AML-193 (cell line): Measurements from ENCODE around the gene INSRR.

Source experiments
- DNase-seq, 2 experiments: peaks; one replicate each; lab custom pipeline; 2025; lab: John Stamatoyannopoulos, UW

Gene INSRR

DNA sequence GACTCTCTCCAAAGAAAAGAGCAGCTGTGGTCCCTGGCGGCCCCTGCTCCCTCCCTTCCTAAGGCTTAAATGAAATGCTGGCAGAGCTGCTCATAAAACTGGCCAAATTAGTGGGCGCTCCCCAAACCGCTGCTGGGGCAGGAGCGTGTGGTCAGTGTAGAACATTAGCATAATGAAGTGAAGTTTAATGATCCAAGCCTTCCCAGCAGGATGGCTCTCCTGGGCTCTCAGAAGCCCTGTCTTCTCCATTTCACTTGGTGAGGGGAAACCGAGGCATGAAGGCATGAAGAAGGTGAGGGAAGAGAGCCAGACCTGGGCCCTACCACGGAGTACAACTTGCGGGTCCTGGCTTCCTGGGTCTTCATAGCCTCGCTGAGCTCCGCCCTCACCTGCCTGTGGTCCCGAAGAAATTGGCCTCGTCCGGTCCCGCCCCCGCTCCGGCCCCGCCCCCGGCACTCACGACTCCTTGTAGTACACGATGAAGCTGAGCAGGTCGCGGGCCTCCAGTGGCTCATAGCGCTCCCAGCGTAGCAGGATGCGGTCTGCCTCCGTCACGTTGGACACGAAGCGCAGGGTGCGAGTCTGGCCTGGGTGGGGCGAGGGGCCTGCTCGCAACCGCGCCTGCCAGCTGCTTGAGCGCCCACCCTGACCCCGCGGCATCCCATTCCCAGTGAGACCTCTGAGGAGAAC lies 10.3 kb downstream of the INSRR start:
- no peak for DNase-seq

DNA sequence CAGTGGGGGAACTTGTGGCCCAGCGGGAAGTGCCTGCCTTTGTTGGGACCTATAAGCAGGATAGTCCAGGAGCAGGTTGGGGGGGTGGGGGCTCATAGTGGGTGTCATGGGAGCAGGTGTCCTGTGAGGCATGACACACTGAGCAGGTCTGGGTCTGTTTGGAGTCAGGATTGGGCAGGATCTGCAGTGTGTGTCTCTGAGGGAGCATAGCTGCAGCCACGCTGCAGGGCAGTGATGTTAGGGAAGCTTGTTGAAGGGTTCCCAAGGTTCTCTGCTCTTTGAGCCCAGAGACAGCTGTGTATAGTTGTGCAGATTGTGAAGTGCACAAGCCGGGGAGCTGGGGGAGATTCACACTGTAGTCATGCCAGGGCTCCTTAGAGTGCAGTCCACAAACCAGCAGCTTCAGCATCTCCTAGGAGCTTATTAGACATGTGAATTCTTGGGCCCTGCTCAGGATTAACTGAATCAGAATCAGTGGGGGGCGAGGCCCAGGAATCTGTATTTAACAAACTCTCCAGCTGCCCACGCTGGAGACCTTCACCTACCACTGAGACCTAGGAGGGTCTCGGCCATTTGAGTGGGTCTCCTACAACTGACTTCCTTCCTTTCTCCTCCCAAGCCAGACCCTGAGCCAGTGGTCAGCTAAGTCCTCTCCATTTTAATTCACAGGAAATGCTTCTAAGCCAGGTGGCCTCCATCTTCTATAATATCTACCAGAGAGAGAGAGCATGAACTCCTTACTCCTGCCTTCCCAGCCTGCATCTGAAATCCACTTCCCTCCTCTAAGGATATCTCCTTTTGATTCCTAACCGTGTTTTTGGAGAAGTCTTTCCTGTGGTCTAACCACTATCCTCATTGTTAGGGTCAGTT lies 11.1 kb downstream of the INSRR start:
- no peak for DNase-seq

DNA sequence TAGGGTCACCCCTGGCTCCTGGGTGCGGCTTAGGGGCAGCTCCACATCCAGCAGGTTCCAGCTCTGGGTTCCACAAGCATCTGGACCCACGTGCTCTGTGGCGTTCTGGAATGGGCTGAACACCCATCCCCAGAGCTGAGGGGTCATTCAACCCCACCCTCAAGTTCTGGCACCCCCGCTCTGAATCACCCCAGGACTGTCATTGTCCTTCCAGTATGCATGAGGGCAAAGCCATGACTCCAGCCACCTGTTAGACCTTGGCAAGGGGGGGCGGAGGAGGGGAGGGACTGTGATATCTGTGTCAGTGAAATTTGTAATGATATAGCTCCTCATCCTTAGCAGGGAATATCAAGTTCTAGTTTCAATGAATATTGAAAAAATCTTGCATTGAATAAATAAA lies 12.3 kb downstream of the INSRR start:
- DNase-seq: no peak

DNA sequence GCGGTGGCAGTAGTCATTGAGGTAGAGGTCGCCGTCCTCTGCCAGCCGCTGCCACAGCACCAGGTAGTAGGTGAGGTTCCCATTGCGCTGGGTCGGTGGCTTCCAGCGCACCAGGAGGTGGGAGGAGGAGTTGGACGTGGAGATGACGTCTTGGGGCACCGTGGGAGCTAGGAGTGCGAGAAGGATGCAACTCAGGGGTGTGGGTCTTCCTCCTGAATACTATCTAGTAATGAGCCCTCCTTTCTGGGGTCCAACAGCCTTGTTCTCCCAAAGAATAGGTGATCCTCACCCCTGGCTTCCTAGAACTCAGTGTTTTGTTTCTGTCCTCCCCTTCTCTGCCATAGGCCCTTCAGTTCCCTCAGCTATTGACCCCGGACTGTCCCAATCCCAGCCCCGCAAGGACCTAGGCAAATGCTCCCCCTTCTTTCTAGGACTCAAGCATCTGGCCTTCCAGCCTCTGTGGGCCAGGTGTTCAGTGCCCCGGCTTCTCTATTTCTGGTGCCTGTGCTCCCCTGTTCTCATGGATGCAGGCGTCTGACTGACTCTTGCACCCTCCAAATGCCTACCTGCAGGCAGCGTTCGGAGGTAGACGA lies 12.9 kb downstream of the INSRR start:
- DNase-seq: no peak

DNA sequence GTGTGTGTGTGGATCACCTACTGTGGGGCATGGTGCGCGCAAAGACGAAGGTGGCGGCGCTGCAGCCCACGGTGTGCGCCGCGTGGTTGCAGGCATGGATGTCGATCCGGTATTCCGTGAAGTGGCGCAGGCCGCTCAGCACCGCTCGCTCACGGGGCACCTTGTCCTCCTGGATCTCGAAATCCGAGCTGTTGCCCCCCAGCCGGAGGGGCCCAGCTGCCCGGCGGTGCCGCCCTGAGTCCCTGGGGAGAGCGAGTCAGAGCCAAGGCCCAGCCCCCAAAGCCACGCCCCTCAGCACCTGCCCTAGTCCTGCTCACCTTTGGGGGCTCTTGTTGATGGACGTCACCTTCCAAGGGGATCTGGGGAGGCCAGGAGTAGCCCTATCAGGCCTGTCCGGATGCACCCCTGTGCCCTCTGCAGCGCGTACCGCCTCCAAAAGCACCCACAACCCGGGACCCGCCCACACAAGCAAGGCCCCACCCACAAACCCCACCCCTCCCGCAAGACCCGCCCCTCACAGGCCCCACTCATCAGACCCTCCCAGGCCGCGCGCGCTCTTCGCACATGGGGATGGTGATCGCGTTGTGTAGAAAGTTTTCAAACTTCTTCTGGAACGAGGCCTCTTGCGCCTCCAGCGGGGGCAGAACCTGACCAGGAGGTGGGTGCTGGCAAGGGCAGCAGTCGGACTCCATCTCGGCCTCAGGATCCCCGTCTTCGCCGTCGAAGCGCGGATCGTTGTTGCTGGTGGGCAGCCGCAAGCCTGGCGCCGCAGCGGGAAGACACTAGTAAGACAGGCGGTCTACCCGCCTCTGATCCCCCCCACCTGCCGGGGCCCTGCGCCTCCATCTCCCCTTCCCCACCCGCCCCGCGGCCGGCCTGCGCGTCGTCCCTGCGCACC lies 13.6 kb downstream of the INSRR start:
- DNase-seq: no peak

DNA sequence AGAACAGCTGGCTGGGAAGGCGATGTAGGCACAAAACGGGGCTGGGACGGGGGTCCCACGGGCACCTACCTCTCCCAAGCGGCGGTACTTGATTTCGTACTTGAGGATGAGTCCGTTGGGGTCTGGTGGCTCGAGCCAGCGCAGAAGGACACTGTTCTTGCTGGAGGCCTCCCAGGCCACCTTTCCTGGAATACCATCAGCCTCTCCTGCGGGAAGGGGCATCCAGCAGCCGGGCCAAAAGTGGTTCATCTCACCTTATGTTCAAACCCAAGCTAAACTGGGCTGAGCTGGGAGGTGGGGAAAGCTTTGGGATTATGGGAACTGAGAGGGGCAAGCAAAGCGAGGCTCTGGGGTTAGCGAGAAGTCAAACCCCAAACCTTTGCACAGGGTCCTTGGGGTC lies 14.3 kb downstream of the INSRR start:
- no peak for DNase-seq

DNA sequence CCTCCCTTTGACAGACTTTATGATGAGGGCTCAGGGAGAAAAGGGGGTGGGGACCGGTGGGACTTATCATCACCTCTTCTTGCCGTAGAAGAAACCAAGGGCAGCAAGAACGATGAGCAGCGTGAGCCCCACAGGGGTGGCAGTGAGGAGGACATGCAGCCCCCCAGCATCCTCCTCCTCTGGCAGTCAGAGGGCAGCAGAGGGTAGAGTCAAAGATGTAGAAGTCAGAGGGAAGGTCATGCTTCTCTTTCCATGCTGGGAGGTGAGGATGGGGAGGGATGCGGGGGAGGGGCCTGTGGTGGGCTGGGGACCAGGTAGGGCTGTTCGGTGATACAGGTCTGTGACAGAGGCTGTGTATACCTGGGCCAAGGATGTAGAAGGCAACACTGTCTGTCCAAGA lies 14.8 kb downstream of the INSRR start:
- DNase-seq: no peak

DNA sequence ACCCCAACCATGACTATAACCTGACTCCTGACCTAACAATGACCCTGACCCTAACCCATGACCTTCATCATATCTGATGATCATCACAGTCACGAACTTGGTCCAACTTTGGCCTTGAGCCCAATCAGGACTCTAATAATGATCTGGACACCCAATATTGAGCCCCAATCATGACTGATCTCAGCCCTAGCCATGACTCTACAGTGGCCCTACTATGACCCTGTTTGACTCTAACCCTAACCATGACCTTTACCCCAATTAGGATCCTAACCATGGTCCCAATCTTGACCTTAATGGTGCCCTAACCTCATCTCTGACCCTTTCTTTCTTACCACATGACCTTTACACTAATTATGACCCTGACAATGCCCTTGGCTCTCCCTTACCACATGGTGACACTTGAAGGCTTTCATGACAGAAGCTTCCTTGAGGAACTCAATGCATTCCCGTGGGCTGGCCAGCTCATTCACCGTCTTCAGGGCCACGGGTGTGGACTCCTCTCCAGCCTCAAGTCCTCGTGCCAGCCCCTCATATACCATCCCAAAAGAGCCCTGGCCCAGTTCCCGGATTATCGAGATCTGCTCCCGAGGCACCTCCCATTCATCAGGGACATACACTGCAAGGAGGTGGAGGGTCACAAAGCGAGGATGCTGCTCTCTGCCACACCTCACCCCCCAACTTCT lies 16.2 kb downstream of the INSRR start:
- DNase-seq: no peak

DNA sequence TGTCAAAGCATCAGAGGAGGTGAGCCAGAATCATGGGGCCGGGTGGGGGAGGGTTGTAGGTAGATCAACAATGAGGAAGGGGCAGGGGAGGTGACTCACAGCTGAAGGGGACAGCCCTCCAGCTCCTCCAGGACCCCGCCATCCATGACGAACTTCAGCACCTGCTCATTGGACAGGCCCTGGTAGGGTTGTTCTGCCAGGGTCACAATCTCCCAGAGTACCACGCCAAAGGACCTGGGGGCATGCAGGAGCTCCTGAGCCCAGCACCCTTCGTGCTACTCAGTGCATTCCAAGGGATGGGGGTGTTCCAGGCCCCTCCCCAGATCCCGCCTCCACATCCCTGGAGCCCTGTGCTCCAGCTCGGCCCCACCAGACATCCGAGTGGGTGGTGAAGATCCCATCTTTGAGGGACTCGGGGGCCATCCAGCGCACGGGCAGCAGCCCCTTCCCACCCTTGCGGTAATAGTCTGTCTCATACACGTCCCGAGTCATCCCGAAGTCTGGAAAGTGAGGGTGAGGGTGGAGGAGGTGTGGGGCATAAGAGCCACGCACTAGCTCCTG lies 17.5 kb downstream of the INSRR start:
- DNase-seq: no peak

DNA sequence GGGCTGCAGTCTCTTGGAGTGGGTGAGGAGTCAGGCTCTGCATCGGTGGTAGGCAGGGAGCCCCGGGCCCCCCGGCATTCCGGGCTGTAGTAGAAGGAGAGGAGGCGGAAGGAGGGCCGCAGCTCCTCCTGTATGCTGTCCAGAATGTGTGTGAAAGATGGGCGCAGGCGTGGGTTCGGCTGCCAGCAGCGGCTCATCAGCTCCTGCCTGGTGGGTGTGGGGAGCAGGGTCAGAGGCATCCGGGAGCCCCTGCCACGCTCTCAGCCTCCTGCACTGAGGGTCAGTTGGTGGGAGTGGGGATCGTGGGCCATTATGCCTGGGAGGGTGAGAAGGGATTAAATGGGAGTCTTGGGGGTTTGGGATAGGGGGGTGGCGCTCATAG lies 18.0 kb downstream of the INSRR start:
- DNase-seq: no peak

DNA sequence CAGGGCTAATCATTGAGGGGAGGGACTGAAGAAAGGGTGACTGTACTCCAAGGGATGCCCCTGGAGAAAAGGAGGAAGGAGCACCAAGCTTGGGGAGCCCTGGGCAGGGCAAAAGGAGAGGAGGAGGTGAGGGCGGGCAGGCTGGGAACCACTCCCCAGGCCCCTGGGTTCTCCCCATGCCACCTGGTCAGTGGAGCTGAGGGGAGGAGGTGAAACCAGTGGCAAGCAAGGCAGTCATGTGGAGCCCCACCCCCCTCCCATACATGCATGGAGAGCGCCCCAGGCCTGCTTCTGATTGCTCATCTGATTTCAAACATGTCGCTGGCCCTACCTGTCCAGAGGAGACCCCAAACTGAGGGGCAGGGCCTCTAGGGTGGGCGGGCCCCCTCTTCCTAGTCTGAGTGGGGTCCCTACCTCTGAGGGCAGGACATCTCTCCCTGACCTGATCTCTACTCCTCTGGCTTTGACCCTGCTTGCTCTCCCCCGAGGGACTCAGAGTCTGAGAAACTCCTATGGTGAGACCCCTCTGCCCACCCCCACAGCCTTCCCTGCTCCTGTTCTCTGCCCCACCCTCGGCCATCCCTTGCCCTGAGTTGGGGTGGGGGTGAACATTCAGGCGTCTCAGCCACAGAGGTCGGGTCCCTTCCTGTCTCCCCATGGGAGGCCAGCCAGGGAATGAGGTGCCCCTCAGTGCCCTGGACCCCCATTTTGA lies 18.6 kb downstream of the INSRR start:
- DNase-seq: no peak

DNA sequence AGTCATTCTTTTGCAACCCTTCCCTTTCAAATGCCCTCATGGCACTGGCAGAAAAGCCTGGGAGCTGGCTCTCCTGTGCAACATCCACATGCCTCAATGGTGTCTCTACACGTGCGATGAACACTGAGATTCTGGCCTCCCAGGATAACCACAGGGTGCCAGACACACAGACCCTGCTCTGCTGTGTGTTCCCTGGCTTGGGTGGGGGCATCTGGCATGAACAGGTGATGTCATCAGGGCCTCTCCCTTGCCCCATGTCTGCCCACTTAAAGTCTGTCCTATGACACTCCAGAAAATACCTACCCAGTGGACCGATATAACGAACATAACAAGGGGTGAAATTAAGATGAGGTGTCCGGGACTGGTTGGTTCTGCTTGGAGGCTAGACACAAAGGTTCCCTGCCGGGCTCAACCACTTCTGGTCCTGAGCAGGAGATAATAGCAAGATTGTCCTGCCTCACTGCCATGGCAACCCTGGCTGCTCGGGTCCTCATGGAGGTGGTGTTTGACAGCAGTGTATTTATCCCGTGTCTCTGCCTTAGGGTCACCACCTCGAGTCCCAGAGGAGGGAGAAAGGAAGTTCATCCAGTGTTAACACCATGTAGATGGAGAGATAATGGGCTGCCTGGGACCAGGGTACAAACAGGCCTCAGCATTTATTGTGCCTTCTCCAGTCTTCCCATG lies 19.3 kb downstream of the INSRR start:
- no peak for DNase-seq

DNA sequence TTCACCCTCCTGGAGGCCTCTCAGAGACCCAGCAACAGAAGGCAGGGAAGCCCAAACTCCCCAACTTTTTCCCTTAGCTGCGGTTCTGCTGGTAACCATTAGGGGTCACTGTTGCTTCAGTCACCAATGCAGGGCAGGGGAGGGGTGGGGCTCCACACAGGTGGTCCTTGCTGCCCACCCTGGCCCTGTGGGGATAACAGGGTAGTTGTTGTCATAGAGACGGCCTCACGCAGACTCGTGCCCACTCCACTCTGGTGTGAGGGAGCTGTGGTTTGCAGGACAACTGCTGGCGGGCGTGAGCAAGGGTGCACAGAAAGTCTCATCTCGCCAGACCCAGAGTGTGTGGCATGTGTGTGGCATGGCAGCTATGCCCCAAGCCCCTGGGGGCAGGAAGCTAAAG lies 19.9 kb downstream of the INSRR start:
- DNase-seq: peak in 1 of 2 experiments; percentile 20

DNA sequence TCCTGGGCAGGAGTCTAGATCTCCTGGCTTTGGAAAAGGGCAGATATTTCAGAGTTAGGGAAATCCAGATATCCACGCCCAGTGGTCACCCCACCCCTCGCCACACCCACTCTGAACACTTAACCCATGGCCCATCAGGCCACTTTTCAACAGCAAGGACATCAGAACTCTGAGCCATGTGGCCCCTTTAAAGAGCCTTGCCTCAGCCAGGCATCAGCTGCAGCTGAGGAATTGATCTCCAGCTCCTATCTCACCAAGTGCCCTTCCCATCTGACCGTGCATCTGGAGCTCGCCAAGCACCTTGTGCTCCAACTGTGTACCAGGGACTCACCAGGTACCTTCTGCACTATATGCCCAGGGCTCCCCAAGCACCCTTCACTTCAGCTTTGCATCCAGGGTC lies 22.0 kb downstream of the INSRR start:
- DNase-seq: no peak

DNA sequence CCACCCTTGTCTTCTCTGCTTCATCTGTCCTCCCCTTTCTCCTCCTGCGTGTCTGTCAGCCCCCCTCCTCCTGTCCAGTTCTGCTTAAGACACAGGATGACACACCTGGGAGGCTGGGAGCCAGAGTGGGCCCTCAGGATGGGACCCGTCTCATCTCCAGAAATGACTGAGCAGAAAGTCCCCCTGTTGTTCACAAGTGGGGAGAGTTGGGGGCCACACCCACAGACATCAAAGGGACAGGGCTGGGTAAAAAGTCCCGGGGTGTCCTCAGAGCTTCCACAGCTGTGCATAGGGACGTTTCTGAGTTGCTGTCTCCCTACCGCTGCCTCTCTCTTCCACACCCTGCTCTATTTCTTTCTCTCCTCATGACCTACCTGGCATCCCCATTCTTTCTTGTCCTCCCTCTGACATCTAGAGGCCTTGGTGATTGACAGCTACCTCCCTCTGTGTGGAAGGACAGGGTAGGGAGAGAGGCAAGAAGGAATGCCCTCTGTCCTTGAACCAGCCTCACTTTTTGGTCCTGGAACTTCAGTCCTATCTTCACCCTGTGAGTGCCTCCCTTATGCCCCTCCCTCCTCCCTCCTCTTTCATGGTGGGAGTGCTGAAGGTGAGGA lies 22.8 kb downstream of the INSRR start:
- DNase-seq: no peak

DNA sequence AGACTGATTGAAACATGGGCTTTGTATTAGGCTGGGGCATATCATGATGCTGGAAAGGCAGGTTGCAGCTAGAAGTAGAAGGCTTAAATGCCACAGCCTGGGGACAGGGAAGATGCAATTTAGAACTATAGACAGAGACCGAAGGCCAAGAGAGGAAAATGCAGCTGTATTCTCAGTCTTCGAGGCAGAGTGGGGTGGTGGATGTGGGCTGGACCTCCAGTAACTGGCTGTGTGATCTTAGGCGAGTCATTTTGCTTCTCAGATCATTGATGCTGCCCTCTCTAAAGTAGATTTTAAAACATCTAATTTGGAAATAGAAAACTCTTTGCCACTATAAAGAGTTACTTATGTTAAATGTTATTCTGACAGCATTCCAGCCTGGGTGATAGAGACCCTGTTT lies 24.6 kb downstream of the INSRR start:
- DNase-seq: no peak

DNA sequence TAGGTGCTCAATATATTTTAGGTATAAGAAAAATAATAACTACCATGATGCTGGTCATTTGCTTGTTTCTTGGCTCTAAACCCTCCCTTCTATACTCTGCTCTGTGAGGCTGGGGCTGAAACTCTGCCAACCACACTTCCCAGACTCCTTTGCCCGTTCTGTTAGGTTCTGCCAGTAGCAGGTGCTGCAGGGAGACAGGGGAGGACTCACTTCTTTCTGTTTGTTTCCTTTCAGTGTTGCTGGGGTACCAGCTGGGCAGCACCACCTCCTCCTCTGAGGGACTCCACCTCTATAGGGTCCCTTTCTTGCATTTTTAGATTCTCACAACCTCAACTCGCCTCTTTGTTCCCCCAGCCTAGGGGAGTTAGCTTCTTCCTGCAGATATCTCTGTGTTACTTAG lies 25.3 kb downstream of the INSRR start:
- no peak for DNase-seq

DNA sequence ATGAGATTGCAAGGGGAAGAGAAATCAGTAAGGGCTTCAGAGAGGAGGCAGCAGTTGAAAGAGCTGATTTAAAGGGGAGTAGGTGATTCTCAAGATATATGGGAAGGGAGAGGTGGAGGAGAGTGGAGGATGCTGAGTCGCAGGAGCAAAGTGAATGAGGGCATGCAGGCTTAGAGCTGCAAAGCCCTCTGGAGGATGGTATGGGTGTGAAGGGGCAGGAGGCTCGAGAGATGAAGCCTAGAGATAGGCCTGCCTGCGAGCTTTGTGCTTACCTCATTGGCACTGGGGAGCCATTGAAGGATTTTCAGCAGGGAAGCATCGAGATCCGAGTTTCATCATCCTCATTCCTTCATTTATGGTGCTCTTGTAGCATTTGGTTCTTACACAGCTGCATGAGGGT lies 26.5 kb downstream of the INSRR start:
- no peak for DNase-seq

DNA sequence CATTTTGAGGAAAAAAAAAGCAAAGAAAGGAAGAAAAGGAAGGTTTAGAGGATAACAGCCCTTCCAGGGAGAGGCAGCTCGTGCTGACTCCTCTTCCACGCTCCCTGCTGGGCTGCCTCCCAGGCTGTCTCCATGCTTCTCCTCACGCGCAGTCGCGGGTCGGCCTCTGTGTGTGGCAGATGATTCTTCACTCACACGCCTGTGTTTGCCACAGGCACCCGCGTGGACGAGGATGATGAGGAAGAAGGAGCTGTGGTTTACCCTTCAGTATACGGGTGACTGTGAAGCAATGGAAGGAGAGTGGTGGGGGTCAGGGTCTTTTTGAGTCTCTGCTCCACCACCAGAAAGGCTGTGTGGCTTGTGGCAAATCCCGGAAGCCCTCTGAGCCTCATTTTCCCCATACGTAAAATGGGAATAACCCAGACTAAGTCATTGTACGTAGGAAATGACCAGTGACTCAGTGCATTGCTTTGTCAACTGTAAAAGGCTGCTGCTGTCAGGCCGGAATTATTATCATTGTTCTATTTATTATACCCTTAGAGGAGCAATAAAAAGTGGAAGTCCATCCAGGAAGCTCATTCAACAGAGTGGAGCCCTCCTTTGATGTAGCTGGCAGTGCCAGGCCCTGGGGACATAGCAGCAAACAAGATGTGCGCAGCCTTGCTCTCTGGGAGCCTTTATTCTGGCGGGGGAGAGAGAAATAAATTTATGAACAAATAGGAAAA lies 30.4 kb downstream of the INSRR start:
- DNase-seq: no peak
